GM19452 (cell line): Measurements from ENCODE around the gene RFX3.

Experiments used
- ATAC-seq: cut with Tn5 transposase; IDR thresholded peaks from one replicate; pipeline ENCODE4 v1.9.1; 2021; ENCODE audit not compliant: unreplicated experiment

The RFX3 gene

GRCh38 chr9:3436629-3437420, 89.0 kb downstream of the RFX3 start:
- ATAC-seq: no peak

- no peak for ATAC-seq
Measured at GRCh38 chr9:3435732-3436131, 90.1 kb downstream of the RFX3 start.

- ATAC-seq: no peak
Measured at GRCh38 chr9:3434594-3434993, 91.2 kb downstream of the RFX3 start.

GRCh38 chr9:3433754-3434153, 92.0 kb downstream of the RFX3 start:
- no peak for ATAC-seq

- ATAC-seq: no peak
Measured at GRCh38 chr9:3433066-3433465, 92.7 kb downstream of the RFX3 start.

- ATAC-seq: no peak
Measured at GRCh38 chr9:3431890-3432289, 93.9 kb downstream of the RFX3 start.

GRCh38 chr9:3419893-3420292, 105.9 kb downstream of the RFX3 start:
- no peak for ATAC-seq

GRCh38 chr9:3415906-3416305, 109.9 kb downstream of the RFX3 start:
- no peak for ATAC-seq

- no peak for ATAC-seq
Measured at GRCh38 chr9:3413984-3414383, 111.8 kb downstream of the RFX3 start.

GRCh38 chr9:3410461-3410860, 115.3 kb downstream of the RFX3 start:
- no peak for ATAC-seq

- no peak for ATAC-seq
Measured at GRCh38 chr9:3409453-3409852, 116.3 kb downstream of the RFX3 start.

- no peak for ATAC-seq
Measured at GRCh38 chr9:3403315-3403714, 122.5 kb downstream of the RFX3 start.

GRCh38 chr9:3401221-3401954, 124.4 kb downstream of the RFX3 start:
- no peak for ATAC-seq

- ATAC-seq: peak; percentile 65
Measured at GRCh38 chr9:3398232-3398648, 127.6 kb downstream of the RFX3 start.

GRCh38 chr9:3397766-3398165, 128.0 kb downstream of the RFX3 start:
- peak; percentile 27 for ATAC-seq

- ATAC-seq: no peak
Measured at GRCh38 chr9:3391414-3391813, 134.4 kb downstream of the RFX3 start.

GRCh38 chr9:3386753-3387152, 139.0 kb downstream of the RFX3 start:
- no peak for ATAC-seq

- ATAC-seq: peak; percentile 90
Measured at GRCh38 chr9:3385871-3386270, 139.9 kb downstream of the RFX3 start.

GRCh38 chr9:3371842-3372241, 154.0 kb downstream of the RFX3 start:
- no peak for ATAC-seq

- ATAC-seq: no peak
Measured at GRCh38 chr9:3370715-3371114, 155.1 kb downstream of the RFX3 start.

- no peak for ATAC-seq
Measured at GRCh38 chr9:3367185-3367584, 158.6 kb downstream of the RFX3 start.

- no peak for ATAC-seq
Measured at GRCh38 chr9:3361689-3362392, 164.0 kb downstream of the RFX3 start.
